ENCODE data around the gene BTNL8.

Gene BTNL8

DNA sequence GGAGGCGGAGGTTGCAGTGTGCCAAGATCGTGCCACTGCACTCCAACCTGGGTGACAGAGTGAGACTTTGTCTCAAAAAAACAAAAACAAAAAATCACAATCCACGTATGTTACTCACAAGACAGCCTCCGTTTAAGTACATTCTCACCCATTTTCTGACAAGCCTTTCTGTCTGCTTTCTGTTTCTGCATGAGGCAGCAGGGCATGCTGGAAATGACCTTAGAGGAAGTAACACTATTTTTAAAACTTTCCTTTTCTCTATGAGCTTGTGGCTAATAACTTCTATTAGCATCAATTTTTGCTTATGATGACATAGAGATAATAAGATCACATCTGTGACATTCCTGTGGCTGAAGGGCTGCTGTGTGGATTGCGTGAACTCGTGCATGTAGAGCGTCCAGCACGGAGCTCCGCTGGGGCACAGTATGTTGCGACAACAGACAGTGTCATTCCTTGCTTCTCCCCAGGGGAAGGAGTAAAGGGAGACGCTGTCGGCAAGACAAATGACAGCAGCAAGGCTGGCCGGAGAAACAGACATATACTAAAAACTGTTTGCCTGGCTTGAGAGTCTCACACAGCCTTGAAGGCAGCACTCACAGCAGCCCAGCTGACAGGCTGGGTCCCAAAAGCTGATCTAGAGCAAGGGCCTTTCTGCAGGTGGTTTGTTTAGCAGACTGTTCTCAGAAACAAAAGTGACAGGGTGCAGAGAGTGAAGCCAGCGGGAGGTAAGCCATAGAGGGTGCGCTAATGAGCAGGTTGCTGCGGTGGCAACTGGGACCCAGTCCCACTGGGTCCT lies 91.3 kb downstream of the BTNL8 start:
- Histone ChIP-seq H3K36me3 (ENCODE audit: insufficient read depth, low read length) (no peaks in the 10 kb centered on the region), H3K4me3 (ENCODE audit: low read depth, low read length) (no peak overlapping the region), H3K27me3 (ENCODE audit: insufficient read depth, low read length) (no peaks in the 10 kb centered on the region), H3K27ac (ENCODE audit: low read depth, low read length) (no peak overlapping the region), H3K79me2 (ENCODE audit: control insufficient read depth, insufficient read depth, low read length, unreplicated experiment) (no peaks in the 10 kb centered on the region), H2AFZ (ENCODE audit: low read length, unreplicated experiment) (no peak overlapping the region), H3K4me1 (ENCODE audit: control insufficient read depth, insufficient read depth, low read length, unreplicated experiment) (no peaks in the 10 kb centered on the region)

- no peak overlapping the region for H3K27ac ChIP-seq (ENCODE audit: low read depth, low read length)
- no peaks in the 10 kb centered on the region for H3K27me3 ChIP-seq (ENCODE audit: insufficient read depth, low read length)
- no peaks in the 10 kb centered on the region for H3K36me3 ChIP-seq (ENCODE audit: insufficient read depth, low read length)
- no peaks in the 10 kb centered on the region for H3K4me1 ChIP-seq (ENCODE audit: control insufficient read depth, insufficient read depth, low read length, unreplicated experiment)
- H3K79me2 ChIP-seq (ENCODE audit: control insufficient read depth, insufficient read depth, low read length, unreplicated experiment), result no peaks in the 10 kb centered on the region
- H2AFZ ChIP-seq (ENCODE audit: low read length, unreplicated experiment), result no peak overlapping the region
- H3K4me3 ChIP-seq (ENCODE audit: low read depth, low read length), result no peak overlapping the region
These were observed 91.9 kb downstream of the BTNL8 start for GRCh38 chr5:180990882-180991242.
